Measurements from ENCODE around the gene HM13.
A peak's percentile ranks its signal among the peaks of the same experiment; 100 is the strongest.
"Not testable (repeated sequence)": the region's sequence is repeated elsewhere in the genome, so short reads cannot be mapped to it uniquely, and the experiment has no call there.

Gene HM13

GRCh38 chr20:31490752-31491151, 23.5 kb upstream of the HM13 start:
- no peak overlapping the region for H3K27ac Mint-ChIP-seq
- H3K4me1 Mint-ChIP-seq, result peaks cover 6% of the 10 kb centered on the region
- no peaks in the 10 kb centered on the region for H3K36me3 Mint-ChIP-seq
- H3K9me3 Mint-ChIP-seq, result no peaks in the 10 kb centered on the region
- no peak for ATAC-seq
- no peak overlapping the region for H3K4me3 Mint-ChIP-seq
- no peak for DNase-seq (ENCODE audit: low spot score in 2 of 2)

- Mint-ChIP-seq H3K4me3 (no peak overlapping the region), H3K36me3 (no peaks in the 10 kb centered on the region), H3K27ac (no peak overlapping the region), H3K9me3 (no peaks in the 10 kb centered on the region), H3K4me1 (no peaks in the 10 kb centered on the region)
- no peak for ATAC-seq
- DNase-seq (ENCODE audit: low spot score in 2 of 2), result no peak
Observed at GRCh38 chr20:31494131-31494530, 20.1 kb upstream of the HM13 start.

- Mint-ChIP-seq H3K4me3 (no peak overlapping the region), H3K27ac (no peak overlapping the region), H3K36me3 (no peaks in the 10 kb centered on the region), H3K4me1 (no peaks in the 10 kb centered on the region), H3K9me3 (no peaks in the 10 kb centered on the region)
- no peak for DNase-seq (ENCODE audit: low spot score in 2 of 2)
- ATAC-seq, result no peak
Observed at GRCh38 chr20:31496761-31497295, 17.4 kb upstream of the HM13 start.

- Mint-ChIP-seq H3K36me3 (no peaks in the 10 kb centered on the region), H3K9me3 (no peaks in the 10 kb centered on the region)
Observed at GRCh38 chr20:31497838-31498540, 16.3 kb upstream of the HM13 start.

GRCh38 chr20:31500527-31500926, 13.7 kb upstream of the HM13 start:
- no peak overlapping the region for H3K4me3 Mint-ChIP-seq
- ATAC-seq (no peak), DNase-seq (ENCODE audit: low spot score in 2 of 2) (no peak)
- H3K9me3 Mint-ChIP-seq, result no peaks in the 10 kb centered on the region
- no peaks in the 10 kb centered on the region for H3K36me3 Mint-ChIP-seq
- no peak overlapping the region for H3K27ac Mint-ChIP-seq
- H3K4me1 Mint-ChIP-seq, result peaks cover 6% of the 10 kb centered on the region

More at GRCh38 chr20:31497838-31498540, 16.3 kb upstream of the HM13 start:
- Mint-ChIP-seq H3K27ac (no peak overlapping the region), H3K4me3 (no peak overlapping the region), H3K4me1 (no peaks in the 10 kb centered on the region)
- ATAC-seq (no peak), DNase-seq (ENCODE audit: low spot score in 2 of 2) (no peak)

GRCh38 chr20:31502884-31503673, 11.2 kb upstream of the HM13 start:
- H3K4me3 Mint-ChIP-seq, H3K4me1 Mint-ChIP-seq, H3K36me3 Mint-ChIP-seq, H3K27ac Mint-ChIP-seq, H3K9me3 Mint-ChIP-seq: not testable (repeated sequence)
- ATAC-seq (peak; percentile 93), DNase-seq (ENCODE audit: low spot score in 2 of 2) (peak; percentile 72 to 85)

- no peaks in the 10 kb centered on the region for H3K36me3 Mint-ChIP-seq
- H3K27ac Mint-ChIP-seq, result no peak overlapping the region
- no peak for DNase-seq (ENCODE audit: low spot score in 2 of 2)
- H3K9me3 Mint-ChIP-seq, result peaks cover 2% of the 10 kb centered on the region
- ATAC-seq, result no peak
- no peak overlapping the region for H3K4me3 Mint-ChIP-seq
- H3K4me1 Mint-ChIP-seq, result peaks cover 6% of the 10 kb centered on the region
Observed at GRCh38 chr20:31505903-31506302, 8.3 kb upstream of the HM13 start.

- no peak for DNase-seq (ENCODE audit: low spot score in 2 of 2)
- peaks cover 2% of the 10 kb centered on the region for H3K9me3 Mint-ChIP-seq
- no peak overlapping the region for H3K27ac Mint-ChIP-seq
- peaks cover 3% of the 10 kb centered on the region for H3K4me1 Mint-ChIP-seq
- ATAC-seq, result no peak
- H3K36me3 Mint-ChIP-seq, result peaks cover under 1% of the 10 kb centered on the region
- no peak overlapping the region for H3K4me3 Mint-ChIP-seq
Observed at GRCh38 chr20:31508517-31509244, 5.6 kb upstream of the HM13 start.

GRCh38 chr20:31515072-31515774, 981 bp downstream of the HM13 start:
- DNase-seq (ENCODE audit: low spot score in 2 of 2), result peak in 1 of 2 donors; percentile 51
- H3K9me3 Mint-ChIP-seq, result no peaks in the 10 kb centered on the region
- H3K4me1 Mint-ChIP-seq, result peaks cover 12% of the 10 kb centered on the region
- peaks cover 23% of the 10 kb centered on the region for H3K36me3 Mint-ChIP-seq
- no peak overlapping the region for H3K4me3 Mint-ChIP-seq
- H3K27ac Mint-ChIP-seq, result no peak overlapping the region
- no peak for ATAC-seq

- no peak overlapping the region for H3K4me3 Mint-ChIP-seq
- H3K27ac Mint-ChIP-seq, result no peak overlapping the region
- ATAC-seq, result no peak
- peaks cover 28% of the 10 kb centered on the region for H3K36me3 Mint-ChIP-seq
- H3K9me3 Mint-ChIP-seq, result no peaks in the 10 kb centered on the region
- peaks cover 17% of the 10 kb centered on the region for H3K4me1 Mint-ChIP-seq
- DNase-seq (ENCODE audit: low spot score in 2 of 2), result peak in 1 of 2 donors; percentile 56
Observed at GRCh38 chr20:31515775-31516107, 1.5 kb downstream of the HM13 start.

GRCh38 chr20:31516166-31516565, 1.9 kb downstream of the HM13 start:
- no peak for DNase-seq (ENCODE audit: low spot score in 2 of 2)
- ATAC-seq, result no peak
- Mint-ChIP-seq H3K27ac (no peak overlapping the region), H3K9me3 (no peaks in the 10 kb centered on the region), H3K4me3 (no peak overlapping the region), H3K36me3 (peaks cover 33% of the 10 kb centered on the region), H3K4me1 (peaks cover 21% of the 10 kb centered on the region)

GRCh38 chr20:31516651-31517050, 2.4 kb downstream of the HM13 start:
- Mint-ChIP-seq H3K36me3 (peaks cover 38% of the 10 kb centered on the region), H3K9me3 (no peaks in the 10 kb centered on the region), H3K4me3 (no peak overlapping the region), H3K4me1 (peaks cover 24% of the 10 kb centered on the region), H3K27ac (no peak overlapping the region)
- no peak for ATAC-seq
- DNase-seq (ENCODE audit: low spot score in 2 of 2), result peak in 1 of 2 donors; percentile 50

- Mint-ChIP-seq H3K4me3 (no peak overlapping the region), H3K4me1 (peaks cover 29% of the 10 kb centered on the region), H3K27ac (no peak overlapping the region), H3K36me3 (peaks cover 45% of the 10 kb centered on the region), H3K9me3 (no peaks in the 10 kb centered on the region)
- no peak for ATAC-seq
- DNase-seq (ENCODE audit: low spot score in 2 of 2), result no peak
Observed at GRCh38 chr20:31517373-31517772, 3.1 kb downstream of the HM13 start.

GRCh38 chr20:31521267-31521666, 7.0 kb downstream of the HM13 start:
- H3K4me1 Mint-ChIP-seq, result peaks cover 37% of the 10 kb centered on the region
- not testable (repeated sequence) for H3K9me3 Mint-ChIP-seq; DNase-seq (ENCODE audit: low spot score in 2 of 2); ATAC-seq; H3K4me3 Mint-ChIP-seq
- H3K27ac Mint-ChIP-seq, result peak overlapping the region; percentile 36
- peaks cover 76% of the 10 kb centered on the region for H3K36me3 Mint-ChIP-seq

GRCh38 chr20:31522731-31523130, 8.5 kb downstream of the HM13 start:
- Mint-ChIP-seq H3K27ac (no peak overlapping the region), H3K9me3 (no peaks in the 10 kb centered on the region), H3K36me3 (peaks cover 90% of the 10 kb centered on the region), H3K4me3 (no peak overlapping the region), H3K4me1 (peaks cover 37% of the 10 kb centered on the region)
- ATAC-seq (no peak), DNase-seq (ENCODE audit: low spot score in 2 of 2) (no peak)
